H1 (cell line): Measurements from ENCODE around the gene LMOD2. TPM values are rescaled to one million over a fixed set of nuclear protein-coding genes. Genes with fewer than 3 reads are reported as not detected.

ENCODE experiments used
- polyA plus RNA-seq, 7 experiments: library from polyadenylated mRNA; depleted of rRNA in 3 of 7; stranded (reverse) in 5 of 7; unstranded in 2 of 7; fragments of >200 nt in 5 of 7; fragments of 200-250 nt in 2 of 7; gene quantifications; 1 replicate in 5 of 7; 2 replicates in 1 of 7; 4 replicates in 1 of 7; pipeline versions ENCODE4 v1.2.1 to v1.2.3, GENCODE V29; 2011 to 2013; ENCODE audit warnings: missing spikeins in 2 of 7, mixed read lengths in 2 of 7
- total RNA-seq: library from RNA; stranded (reverse); fragmentation: NEBNext Ultra II Directional; extraction: Animal tissue kit (Norgen Biotek cat#: 25700); gene quantifications from 2 replicates; pipeline ENCODE4 v1.2.1, GENCODE V29; 2021
- TF ChIP-seq, protein P1 (sequence below): fragments of 300-600 bp; sonication (generic); IDR thresholded peaks from 2 replicates; pipeline ENCODE4 v1.7.1; 2012; ENCODE audit warnings: low read length, moderate library complexity, mild to moderate bottlenecking, inconsistent platforms; ENCODE audit not compliant: insufficient replicate concordance

Gene LMOD2
- total and polyA plus RNA-seq, 2 of the 8 experiments (the other 6 are each of a cell fraction or from before 2014, with no cell fraction given): 0.03 to 0.22 TPM

DNA sequence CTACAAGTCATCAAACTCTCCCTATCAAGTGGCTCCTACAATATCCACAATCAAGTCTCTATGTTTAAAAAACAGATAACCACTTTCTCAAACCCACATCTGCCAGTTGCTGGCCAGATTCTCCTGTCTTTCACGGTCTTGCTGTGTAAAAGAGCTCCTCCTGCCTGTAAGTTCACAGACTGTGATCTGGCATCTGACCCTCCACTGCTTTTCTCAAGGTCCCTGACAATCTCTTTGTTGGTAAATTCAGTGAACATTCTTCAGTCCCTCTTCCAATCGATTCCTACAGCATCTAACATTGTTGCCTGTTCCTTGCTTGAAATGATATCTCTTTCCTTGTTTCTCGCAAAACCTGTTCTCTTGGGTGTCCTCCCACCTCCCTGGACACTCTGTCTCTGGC lies 18.5 kb upstream of the LMOD2 start (continued):
- TF ChIP-seq, protein P1, sequence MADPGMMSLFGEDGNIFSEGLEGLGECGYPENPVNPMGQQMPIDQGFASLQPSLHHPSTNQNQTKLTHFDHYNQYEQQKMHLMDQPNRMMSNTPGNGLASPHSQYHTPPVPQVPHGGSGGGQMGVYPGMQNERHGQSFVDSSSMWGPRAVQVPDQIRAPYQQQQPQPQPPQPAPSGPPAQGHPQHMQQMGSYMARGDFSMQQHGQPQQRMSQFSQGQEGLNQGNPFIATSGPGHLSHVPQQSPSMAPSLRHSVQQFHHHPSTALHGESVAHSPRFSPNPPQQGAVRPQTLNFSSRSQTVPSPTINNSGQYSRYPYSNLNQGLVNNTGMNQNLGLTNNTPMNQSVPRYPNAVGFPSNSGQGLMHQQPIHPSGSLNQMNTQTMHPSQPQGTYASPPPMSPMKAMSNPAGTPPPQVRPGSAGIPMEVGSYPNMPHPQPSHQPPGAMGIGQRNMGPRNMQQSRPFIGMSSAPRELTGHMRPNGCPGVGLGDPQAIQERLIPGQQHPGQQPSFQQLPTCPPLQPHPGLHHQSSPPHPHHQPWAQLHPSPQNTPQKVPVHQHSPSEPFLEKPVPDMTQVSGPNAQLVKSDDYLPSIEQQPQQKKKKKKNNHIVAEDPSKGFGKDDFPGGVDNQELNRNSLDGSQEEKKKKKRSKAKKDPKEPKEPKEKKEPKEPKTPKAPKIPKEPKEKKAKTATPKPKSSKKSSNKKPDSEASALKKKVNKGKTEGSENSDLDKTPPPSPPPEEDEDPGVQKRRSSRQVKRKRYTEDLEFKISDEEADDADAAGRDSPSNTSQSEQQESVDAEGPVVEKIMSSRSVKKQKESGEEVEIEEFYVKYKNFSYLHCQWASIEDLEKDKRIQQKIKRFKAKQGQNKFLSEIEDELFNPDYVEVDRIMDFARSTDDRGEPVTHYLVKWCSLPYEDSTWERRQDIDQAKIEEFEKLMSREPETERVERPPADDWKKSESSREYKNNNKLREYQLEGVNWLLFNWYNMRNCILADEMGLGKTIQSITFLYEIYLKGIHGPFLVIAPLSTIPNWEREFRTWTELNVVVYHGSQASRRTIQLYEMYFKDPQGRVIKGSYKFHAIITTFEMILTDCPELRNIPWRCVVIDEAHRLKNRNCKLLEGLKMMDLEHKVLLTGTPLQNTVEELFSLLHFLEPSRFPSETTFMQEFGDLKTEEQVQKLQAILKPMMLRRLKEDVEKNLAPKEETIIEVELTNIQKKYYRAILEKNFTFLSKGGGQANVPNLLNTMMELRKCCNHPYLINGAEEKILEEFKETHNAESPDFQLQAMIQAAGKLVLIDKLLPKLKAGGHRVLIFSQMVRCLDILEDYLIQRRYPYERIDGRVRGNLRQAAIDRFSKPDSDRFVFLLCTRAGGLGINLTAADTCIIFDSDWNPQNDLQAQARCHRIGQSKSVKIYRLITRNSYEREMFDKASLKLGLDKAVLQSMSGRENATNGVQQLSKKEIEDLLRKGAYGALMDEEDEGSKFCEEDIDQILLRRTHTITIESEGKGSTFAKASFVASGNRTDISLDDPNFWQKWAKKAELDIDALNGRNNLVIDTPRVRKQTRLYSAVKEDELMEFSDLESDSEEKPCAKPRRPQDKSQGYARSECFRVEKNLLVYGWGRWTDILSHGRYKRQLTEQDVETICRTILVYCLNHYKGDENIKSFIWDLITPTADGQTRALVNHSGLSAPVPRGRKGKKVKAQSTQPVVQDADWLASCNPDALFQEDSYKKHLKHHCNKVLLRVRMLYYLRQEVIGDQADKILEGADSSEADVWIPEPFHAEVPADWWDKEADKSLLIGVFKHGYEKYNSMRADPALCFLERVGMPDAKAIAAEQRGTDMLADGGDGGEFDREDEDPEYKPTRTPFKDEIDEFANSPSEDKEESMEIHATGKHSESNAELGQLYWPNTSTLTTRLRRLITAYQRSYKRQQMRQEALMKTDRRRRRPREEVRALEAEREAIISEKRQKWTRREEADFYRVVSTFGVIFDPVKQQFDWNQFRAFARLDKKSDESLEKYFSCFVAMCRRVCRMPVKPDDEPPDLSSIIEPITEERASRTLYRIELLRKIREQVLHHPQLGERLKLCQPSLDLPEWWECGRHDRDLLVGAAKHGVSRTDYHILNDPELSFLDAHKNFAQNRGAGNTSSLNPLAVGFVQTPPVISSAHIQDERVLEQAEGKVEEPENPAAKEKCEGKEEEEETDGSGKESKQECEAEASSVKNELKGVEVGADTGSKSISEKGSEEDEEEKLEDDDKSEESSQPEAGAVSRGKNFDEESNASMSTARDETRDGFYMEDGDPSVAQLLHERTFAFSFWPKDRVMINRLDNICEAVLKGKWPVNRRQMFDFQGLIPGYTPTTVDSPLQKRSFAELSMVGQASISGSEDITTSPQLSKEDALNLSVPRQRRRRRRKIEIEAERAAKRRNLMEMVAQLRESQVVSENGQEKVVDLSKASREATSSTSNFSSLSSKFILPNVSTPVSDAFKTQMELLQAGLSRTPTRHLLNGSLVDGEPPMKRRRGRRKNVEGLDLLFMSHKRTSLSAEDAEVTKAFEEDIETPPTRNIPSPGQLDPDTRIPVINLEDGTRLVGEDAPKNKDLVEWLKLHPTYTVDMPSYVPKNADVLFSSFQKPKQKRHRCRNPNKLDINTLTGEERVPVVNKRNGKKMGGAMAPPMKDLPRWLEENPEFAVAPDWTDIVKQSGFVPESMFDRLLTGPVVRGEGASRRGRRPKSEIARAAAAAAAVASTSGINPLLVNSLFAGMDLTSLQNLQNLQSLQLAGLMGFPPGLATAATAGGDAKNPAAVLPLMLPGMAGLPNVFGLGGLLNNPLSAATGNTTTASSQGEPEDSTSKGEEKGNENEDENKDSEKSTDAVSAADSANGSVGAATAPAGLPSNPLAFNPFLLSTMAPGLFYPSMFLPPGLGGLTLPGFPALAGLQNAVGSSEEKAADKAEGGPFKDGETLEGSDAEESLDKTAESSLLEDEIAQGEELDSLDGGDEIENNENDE: no peak
